ENCODE measurements around the gene RPS3. TPM values are rescaled to one million over a fixed set of nuclear protein-coding genes. Genes with fewer than 3 reads are reported as not detected.
"Not testable (repeated sequence)": the region's sequence is repeated elsewhere in the genome, so short reads cannot be mapped to it uniquely, and the experiment has no call there.

The RPS3 gene
- total and polyA plus RNA-seq, 2 experiments from 2014 or later: 1,094 to 1,201 TPM

DNA sequence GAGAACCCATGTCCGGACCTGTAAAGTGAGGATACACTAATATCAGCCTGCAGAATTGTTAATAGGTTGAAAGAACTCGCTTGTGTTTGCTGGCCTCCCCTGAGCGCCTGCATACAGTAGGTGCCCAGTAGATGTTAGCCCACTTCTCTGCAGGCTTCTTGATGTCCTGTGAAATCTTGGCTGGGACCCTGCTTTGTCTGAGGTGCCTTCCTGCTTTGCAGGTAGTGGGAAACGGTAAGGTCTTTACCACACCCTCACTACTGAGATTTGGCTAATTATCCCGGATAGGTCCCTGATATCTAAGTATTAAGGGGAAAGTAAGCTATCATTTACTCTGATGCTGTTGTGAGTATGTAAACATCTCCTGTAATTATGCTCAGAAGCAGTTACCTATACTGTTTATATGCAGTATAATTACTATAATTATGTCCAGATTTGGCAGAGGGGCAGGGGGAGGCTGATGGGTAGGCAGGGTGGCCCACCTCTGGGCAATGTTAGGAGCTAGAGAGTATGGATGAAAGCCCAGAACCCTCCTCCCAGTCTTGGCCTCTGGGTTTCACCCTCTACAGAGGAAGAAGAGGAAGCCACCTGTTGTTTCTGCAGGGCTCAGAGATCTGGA is 46.6 kb upstream of the RPS3 start:
- peaks cover 33% of the 10 kb centered on the region for H3K4me1 ChIP-seq (ENCODE audit: insufficient read depth)
- peak overlapping the region; percentile 97 for H3K4me2 ChIP-seq
- no peaks in the 10 kb centered on the region for H3K36me3 ChIP-seq (replicated peaks; ENCODE audit: insufficient read depth, low read depth)
- peaks cover 36% of the 10 kb centered on the region for H3K79me2 ChIP-seq
- no peaks in the 10 kb centered on the region for H4K20me1 ChIP-seq (ENCODE audit: insufficient read depth, poor library complexity, severe bottlenecking)
- WGBS (ENCODE audit: low lambda C conversion rate, missing lambda C conversion rate): 45% methylated on average over 5 of the region's 5 CpGs
- peak overlapping the region; percentile 90 for H3K4me3 ChIP-seq
- no peaks in the 10 kb centered on the region for H3K9me3 ChIP-seq (ENCODE audit: low read depth)
- TF ChIP-seq EZH2 (IDR thresholded peaks at IDR 0.05; ENCODE audit: borderline replicate concordance) (no peak), EZH2phosphoT487 (IDR thresholded peaks at IDR 0.05; ENCODE audit: low read depth, severe bottlenecking, unreplicated experiment) (no peak)
- TF ChIP-seq, protein P1, sequence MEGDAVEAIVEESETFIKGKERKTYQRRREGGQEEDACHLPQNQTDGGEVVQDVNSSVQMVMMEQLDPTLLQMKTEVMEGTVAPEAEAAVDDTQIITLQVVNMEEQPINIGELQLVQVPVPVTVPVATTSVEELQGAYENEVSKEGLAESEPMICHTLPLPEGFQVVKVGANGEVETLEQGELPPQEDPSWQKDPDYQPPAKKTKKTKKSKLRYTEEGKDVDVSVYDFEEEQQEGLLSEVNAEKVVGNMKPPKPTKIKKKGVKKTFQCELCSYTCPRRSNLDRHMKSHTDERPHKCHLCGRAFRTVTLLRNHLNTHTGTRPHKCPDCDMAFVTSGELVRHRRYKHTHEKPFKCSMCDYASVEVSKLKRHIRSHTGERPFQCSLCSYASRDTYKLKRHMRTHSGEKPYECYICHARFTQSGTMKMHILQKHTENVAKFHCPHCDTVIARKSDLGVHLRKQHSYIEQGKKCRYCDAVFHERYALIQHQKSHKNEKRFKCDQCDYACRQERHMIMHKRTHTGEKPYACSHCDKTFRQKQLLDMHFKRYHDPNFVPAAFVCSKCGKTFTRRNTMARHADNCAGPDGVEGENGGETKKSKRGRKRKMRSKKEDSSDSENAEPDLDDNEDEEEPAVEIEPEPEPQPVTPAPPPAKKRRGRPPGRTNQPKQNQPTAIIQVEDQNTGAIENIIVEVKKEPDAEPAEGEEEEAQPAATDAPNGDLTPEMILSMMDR (IDR thresholded peaks at IDR 0.05; ENCODE audit: poor library complexity): no peak
- H2AFZ ChIP-seq: peak overlapping the region; percentile 90
- no peaks in the 10 kb centered on the region for H3K9me2 ChIP-seq (replicated peaks; ENCODE audit: insufficient read depth)
- no peaks in the 10 kb centered on the region for H3K27me3 ChIP-seq
- peak overlapping the region; percentile 96 for H3K27ac ChIP-seq
- no peak for DNase-seq (ENCODE audit: low spot score)

- H4K20me1 ChIP-seq (ENCODE audit: insufficient read depth, poor library complexity, severe bottlenecking): no peaks in the 10 kb centered on the region
- no peaks in the 10 kb centered on the region for H3K9me2 ChIP-seq (replicated peaks; ENCODE audit: insufficient read depth)
- H3K79me2 ChIP-seq: peaks cover 14% of the 10 kb centered on the region
- TF ChIP-seq, protein P1 (IDR thresholded peaks at IDR 0.05; ENCODE audit: poor library complexity): no peak
- TF ChIP-seq EZH2phosphoT487 (IDR thresholded peaks at IDR 0.05; ENCODE audit: low read depth, severe bottlenecking, unreplicated experiment): no peak
- H3K27ac ChIP-seq: no peak overlapping the region
- no peak overlapping the region for H3K4me3 ChIP-seq
- H3K4me2 ChIP-seq: no peak overlapping the region
- WGBS (ENCODE audit: low lambda C conversion rate, missing lambda C conversion rate): 94% methylated on average over 10 of the region's 10 CpGs
- H3K36me3 ChIP-seq (replicated peaks; ENCODE audit: insufficient read depth, low read depth): no peaks in the 10 kb centered on the region
- DNase-seq (ENCODE audit: low spot score): no peak
- H2AFZ ChIP-seq: no peak overlapping the region
- peaks cover 9% of the 10 kb centered on the region for H3K4me1 ChIP-seq (ENCODE audit: insufficient read depth)
- no peaks in the 10 kb centered on the region for H3K9me3 ChIP-seq (ENCODE audit: low read depth)
- H3K27me3 ChIP-seq: no peaks in the 10 kb centered on the region
Measured at GRCh38 chr11:75355051-75355450, 44.3 kb upstream of the RPS3 start.

- H3K79me2 ChIP-seq: no peaks in the 10 kb centered on the region
- no peak overlapping the region for H3K4me2 ChIP-seq
- no peaks in the 10 kb centered on the region for H4K20me1 ChIP-seq (ENCODE audit: insufficient read depth, poor library complexity, severe bottlenecking)
- H3K9me3 ChIP-seq (ENCODE audit: low read depth): no peaks in the 10 kb centered on the region
- no peak for DNase-seq (ENCODE audit: low spot score)
- TF ChIP-seq, protein P1 (IDR thresholded peaks at IDR 0.05; ENCODE audit: poor library complexity): no peak
- TF ChIP-seq EZH2 (IDR thresholded peaks at IDR 0.05; ENCODE audit: borderline replicate concordance) (no peak), EZH2phosphoT487 (IDR thresholded peaks at IDR 0.05; ENCODE audit: low read depth, severe bottlenecking, unreplicated experiment) (no peak)
- H3K9me2 ChIP-seq (replicated peaks; ENCODE audit: insufficient read depth): no peaks in the 10 kb centered on the region
- no peaks in the 10 kb centered on the region for H3K36me3 ChIP-seq (replicated peaks; ENCODE audit: insufficient read depth, low read depth)
- H3K4me1 ChIP-seq (ENCODE audit: insufficient read depth): no peaks in the 10 kb centered on the region
- H3K4me3 ChIP-seq: no peak overlapping the region
- H3K27ac ChIP-seq: no peak overlapping the region
- 97% methylated on average over 2 of the region's 2 CpGs for WGBS (ENCODE audit: low lambda C conversion rate, missing lambda C conversion rate)
- H3K27me3 ChIP-seq: no peaks in the 10 kb centered on the region
- H2AFZ ChIP-seq: no peak overlapping the region
Measured at GRCh38 chr11:75356613-75357012, 42.7 kb upstream of the RPS3 start.

DNA sequence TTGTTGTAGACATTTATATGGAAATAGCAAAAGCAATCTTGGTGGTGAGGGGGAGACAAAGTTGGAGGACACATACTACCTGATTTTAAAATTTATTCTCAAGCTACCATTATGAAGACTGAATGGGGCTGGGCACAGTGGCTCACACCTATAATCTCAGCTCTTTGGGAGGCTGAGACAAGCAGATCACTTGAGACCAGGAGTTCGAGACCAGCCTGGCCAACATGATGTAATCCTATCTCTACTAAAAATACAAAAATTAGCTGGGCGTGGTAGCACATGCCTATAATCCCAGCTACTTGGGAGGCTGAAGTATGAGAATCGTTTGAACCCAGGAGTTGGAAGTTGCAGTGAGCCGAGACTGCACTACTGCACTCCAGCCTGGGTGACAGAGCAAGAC is 37.0 kb upstream of the RPS3 start:
- not testable (repeated sequence) for H3K79me2 ChIP-seq; H3K36me3 ChIP-seq (replicated peaks; ENCODE audit: insufficient read depth, low read depth); H3K27me3 ChIP-seq; H4K20me1 ChIP-seq (ENCODE audit: insufficient read depth, poor library complexity, severe bottlenecking); DNase-seq (ENCODE audit: low spot score); H3K4me3 ChIP-seq; H3K9me2 ChIP-seq (replicated peaks; ENCODE audit: insufficient read depth); H2AFZ ChIP-seq; H3K4me2 ChIP-seq; H3K9me3 ChIP-seq (ENCODE audit: low read depth); H3K4me1 ChIP-seq (ENCODE audit: insufficient read depth); H3K27ac ChIP-seq
- WGBS (ENCODE audit: low lambda C conversion rate, missing lambda C conversion rate): 88% methylated on average over 4 of the region's 4 CpGs

All from hepatocyte (in vitro differentiated cells).